GM21619 (cell line): ENCODE data around the gene GIGYF2.
"Not testable (repeated sequence)": the region's sequence is repeated elsewhere in the genome, so short reads cannot be mapped to it uniquely, and the experiment has no call there.

Experiments used
- ATAC-seq: cut with Tn5 transposase; IDR thresholded peaks from one replicate; pipeline ENCODE4 v1.9.1; 2021; ENCODE audit not compliant: unreplicated experiment

GIGYF2 gene

DNA sequence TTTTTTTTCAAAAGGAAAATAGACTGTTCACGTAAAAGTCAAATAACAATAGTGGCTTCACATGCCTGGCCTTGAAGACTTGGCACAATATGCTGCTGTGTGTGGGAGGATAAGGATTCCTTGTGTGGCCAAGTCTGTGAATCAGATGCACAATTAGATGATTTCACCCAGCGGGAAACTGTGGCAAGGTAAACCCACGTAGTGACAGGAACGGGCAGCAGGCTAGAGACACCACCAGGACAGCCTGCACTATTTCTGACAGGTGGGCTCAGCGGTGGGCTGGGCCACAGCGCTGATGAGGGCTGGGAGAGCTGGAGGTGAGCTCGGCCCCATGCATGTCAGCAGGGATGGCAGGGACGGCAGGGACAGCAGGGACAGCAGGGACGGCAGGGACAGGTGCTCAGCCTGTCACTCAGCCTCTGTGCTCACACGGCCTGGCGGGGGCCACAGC is 194.5 kb downstream of the GIGYF2 start:
- no peak for ATAC-seq

DNA sequence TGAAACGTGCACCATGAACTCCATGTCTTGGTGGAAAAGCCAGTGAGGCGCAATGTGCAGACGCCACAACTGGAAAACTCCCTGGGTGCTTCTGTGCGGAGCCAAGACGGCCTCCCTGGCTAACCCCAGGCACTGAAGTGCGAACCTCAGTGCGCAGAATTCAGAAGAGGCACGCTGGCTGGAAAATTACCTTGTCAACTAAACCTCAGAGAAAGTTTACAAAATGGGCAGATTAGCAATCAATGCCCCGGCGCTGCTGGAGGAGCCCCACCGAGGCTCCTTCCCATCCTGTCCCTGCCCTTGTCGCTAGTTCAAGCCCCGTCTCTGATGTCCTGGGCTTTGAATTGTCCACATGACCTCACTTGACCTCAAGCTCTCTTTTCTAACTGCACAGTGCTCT is 195.1 kb downstream of the GIGYF2 start:
- no peak for ATAC-seq

DNA sequence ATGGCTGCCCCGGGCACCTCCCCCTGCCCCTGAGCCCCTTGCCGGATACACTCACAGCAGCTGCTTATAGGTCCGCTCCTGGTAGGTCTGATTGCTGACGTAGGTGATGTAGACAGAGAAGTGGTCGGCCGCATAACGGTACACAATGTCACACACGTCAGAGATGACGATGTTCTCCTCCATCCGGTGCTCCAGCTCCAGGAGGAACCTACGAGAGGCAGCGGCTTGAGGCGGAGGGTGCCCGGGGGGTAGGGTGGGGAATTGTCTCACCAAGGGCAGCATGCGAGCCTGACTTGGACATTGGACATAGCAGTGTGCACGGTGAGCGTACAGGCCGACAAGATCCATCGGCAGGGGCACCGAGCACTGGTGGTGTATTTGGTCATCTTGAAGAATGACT is 195.7 kb downstream of the GIGYF2 start:
- ATAC-seq: no peak

DNA sequence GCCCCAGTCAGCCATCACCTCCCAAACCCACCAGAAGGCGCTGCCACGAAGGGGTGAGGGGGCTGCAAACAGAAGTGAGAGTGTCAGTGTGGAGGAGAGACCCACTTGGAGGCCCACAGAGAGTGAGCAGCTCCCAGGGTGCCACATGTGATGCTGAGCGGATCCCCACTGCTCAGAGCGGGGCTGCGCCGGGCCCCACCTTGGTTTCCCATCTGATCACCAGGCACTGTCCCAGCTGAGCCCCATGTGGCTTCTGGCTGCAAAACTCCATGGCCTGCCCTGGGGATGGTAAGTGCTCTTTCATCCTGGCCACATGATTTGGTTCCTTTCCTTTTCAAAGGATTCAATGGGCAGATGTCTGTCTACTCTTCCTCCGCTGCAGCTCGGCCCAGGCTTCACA is 196.7 kb downstream of the GIGYF2 start:
- no peak for ATAC-seq

DNA sequence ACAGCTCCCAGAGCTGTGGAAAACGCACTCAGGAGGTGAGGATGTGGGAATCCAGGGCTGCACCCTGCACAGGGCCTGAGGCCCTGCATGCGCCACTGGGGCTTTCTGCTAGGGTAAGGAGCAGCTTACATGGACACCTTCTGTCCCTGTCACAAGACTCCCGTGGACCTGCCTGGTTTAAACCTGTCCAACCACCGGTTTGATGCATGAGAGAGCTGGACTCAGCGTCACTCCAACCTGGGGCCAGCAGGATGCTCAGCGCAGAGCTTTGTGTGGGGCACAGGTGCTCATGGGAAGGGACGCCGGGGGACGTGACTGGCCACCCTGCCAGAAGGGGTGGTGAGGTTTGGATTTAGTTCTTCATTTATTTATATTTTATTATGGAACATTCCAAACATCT is 197.1 kb downstream of the GIGYF2 start:
- ATAC-seq: no peak

GRCh38 chr2:232894746-232895145 is 197.6 kb downstream of the GIGYF2 start:
- no peak for ATAC-seq

DNA sequence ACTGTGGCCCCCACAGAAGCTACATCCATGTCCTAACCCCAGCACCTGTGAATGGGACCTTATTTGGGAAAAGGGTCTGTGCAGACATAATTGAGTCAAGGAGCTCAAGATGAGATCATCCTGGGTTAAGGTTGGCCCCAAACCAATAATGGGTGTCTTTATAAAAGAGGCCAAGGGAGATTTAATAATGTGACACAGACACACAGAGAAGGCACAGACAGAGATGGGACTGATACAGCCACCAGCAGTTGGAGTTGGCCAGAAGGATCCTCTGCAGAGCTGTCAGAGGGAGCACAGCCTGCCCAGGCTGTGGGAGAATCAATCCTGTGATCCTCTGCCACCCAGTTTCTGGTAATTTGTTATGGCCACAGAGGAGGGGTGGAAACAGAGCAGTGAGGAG is 199.0 kb downstream of the GIGYF2 start:
- no peak for ATAC-seq

DNA sequence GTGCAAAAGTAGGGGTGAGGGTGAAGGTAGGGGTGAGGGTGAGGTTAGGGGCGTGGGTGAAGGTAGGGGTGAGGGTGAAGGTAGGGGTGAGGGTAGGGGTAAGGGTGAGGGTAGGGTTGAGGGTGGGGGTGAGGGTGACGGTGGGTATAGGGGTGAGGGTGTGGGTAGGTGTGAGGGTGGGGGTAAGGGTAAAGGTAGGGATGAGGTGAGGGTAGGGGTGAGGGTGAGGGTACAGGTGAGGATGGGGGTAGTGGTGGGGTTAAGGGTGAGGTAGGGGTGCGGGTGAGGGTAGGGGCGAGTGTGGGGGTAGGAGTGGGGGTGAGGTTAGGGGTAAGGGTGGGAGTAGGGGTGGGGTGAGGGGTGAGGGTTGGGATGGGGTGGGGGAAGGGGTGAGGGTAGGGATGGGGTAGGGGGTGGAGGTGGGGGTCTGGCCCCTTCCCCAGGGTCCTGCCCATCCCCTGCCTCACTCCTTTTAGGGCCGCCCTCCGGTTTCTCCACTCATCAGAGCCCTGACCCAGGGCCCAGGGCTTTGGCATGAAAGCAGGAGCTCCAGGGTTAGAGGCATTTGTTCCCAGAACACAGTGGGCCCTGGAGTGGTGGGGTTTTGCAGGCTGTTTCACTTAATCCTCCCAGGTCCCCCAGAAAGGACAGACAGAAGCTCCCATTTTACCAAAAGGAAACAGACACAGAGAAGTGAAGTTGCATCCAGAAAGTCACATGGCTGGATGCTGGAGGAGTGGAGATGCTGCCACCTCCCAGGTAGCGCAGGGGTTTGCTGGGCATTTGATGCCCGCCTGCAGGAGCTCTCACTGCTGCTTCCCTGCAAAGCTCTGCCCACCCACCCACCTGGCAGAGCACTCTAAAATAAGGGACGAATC is 199.8 kb downstream of the GIGYF2 start:
- no peak for ATAC-seq

GRCh38 chr2:232897598-232898408 is 200.7 kb downstream of the GIGYF2 start:
- ATAC-seq: no peak

DNA sequence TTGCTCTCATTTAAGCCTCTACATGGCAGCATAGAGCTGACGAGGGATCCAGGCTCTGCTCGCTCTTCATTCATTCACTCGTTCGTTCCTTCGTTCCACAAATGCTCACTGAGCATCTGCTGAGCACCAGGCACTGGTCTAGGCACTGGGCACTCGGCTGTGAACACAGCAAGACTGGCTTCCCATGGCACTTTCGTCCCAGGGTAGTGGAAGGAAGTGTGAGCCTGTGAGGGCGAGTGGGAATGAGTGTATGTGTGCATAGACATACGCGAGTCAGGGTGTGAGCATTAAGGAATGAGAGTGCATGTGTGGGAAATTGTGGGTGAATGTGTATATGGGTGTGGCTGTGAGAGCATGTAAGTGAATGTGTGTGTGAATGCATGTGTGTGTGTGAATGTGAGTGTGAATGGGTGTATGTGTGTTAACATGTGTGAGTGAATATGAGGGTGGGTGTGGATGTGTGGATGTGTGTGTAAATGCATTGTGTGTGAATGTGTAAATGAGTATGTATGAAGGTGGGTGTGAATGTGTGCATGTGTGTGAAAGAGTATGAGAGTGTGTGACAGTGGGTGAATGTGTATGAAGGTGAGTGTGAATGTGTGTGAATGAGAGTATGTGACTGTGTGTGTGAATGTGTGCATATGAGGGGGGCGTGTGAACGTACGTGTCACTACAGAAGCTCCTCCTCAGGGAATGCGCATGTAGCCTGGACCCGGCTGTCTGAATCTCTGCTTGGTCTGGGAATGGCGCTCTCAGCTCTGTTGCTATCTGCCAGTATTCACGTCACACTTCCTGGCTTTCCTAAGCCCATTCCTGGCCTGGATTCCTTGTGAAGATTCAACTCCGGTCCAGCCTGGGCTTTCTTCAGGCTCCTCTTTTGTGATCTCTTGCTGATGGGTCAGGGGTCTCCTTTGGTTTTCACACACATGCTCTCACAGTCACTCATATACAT is 201.7 kb downstream of the GIGYF2 start:
- ATAC-seq: no peak

DNA sequence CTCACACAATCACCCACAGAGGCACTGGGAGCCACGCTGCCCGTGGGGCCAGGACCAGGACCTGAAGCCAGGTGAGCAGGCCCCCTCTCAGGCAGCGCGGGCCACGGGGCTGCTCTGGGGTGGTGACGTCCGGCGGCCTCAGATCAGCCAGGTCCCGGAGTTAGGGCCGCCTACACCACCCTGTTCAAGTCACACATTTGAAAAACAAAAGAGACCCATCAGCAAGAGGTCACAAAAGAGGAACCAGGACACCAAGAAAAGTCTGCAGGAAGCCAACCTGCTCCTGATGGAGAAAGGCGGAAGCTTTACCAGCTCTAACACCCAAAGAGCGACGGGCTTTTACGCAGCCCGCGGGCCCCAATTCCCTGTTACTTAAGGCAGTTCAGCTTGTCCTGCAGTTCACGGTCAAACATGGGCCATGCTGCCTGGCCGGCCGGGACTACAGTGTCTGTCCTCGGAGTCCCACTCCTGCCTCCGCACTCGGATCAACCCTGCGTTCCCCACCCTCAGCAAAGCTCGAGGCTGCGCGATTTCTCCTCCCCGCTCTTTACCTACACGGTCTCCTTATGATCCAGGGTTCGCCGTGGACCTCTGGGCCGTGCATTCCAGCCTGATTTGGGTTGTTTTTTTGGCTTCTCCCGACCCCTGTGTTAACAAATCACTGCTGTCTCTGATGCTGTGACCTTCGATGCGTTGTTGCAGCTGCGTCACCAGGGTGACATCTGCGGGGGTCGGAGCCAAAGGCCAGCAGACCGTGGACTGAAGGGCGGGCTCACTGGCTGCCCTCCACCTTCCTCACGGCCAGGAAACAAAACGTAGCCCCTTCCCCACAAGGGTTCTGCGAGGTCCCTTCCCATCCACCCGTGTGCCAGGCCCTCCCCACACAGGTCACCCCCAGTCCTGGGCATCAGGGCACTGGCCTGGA is 203.9 kb downstream of the GIGYF2 start:
- no peak for ATAC-seq

DNA sequence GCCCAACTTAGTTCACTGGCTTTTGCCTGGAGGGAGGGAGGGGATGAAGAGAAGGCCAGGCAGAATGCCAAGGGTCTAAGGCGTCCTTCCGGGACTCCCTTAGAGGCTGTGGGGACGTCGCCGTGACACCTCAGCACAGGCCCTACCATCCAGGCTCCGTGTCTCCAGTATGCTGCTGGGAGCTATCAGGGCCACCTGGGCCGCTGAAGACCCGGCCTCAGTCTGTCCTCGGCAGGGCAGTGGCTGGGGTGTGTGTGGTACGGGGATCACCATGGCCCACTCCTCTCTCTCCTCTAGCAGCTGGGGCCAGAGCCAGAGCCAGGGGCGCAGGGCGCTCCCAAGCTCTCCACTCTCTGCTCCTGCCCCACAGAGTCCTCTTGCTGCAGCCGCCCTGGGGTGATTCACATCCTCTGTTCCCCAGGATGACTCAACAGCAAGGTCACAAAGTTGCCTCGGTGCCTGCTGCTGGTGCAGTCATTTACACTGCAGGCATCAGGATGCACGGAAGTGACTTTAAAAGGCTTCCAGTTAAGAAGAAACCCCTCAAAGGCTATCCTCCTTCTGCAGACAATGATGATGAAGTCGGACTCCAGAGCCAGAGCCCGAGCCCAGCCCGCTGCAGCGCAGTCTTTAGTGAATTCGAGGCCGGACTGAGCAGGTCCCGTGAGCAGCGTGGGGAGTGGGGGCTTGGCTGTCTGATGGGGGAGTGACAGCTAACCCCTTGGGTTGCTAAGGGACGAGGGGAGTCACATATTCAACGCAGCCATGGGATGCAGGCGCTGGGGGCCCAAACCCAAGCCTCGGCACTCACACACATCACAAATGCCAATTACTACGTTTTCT is 204.8 kb downstream of the GIGYF2 start:
- no peak for ATAC-seq

GRCh38 chr2:232903989-232904388 is 206.9 kb downstream of the GIGYF2 start:
- ATAC-seq: no peak

DNA sequence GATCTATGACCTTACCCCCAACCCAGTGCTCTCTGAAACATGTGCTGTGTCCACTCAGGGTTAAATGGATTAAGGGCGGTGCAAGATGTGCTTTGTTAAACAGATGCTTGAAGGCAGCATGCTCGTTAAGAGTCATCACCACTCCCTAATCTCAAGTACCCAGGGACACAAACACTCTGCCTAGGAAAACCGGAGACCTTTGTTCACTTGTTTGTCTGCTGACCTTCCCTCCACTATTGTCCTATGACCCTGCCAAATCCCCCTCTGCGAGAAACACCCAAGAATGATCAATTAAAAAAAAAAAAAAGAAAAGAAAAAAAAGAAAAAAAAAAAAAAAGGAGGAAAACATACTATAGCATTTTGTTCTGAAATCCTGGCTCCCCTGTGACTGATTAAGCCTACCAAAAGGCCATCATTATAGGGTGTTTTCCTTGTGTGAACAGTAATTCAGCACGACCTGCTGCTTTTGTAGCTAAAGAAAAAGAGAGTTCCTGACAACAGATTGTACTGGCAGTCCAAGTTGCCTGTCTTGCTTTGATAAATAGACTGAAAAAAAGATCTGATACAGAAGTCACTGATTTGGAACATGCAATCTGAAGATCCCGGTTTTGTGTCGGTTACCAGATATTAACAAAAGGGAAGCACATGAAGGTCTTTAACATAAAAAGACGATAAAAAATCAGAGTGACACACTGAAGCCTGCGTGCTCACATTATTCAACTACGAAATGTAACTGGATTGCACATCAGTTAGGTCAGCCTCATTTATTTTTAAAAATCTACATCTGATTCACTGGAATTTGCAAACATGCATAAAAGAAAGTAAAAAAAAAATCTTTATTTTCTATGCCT is 210.0 kb downstream of the GIGYF2 start:
- not testable (repeated sequence) for ATAC-seq

GRCh38 chr2:232907718-232908085 is 210.6 kb downstream of the GIGYF2 start:
- not testable (repeated sequence) for ATAC-seq

GRCh38 chr2:232908695-232909094 is 211.6 kb downstream of the GIGYF2 start:
- ATAC-seq: no peak
